ENCODE results near the gene IL37.

Gene IL37, protein sequence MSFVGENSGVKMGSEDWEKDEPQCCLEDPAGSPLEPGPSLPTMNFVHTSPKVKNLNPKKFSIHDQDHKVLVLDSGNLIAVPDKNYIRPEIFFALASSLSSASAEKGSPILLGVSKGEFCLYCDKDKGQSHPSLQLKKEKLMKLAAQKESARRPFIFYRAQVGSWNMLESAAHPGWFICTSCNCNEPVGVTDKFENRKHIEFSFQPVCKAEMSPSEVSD

DNA sequence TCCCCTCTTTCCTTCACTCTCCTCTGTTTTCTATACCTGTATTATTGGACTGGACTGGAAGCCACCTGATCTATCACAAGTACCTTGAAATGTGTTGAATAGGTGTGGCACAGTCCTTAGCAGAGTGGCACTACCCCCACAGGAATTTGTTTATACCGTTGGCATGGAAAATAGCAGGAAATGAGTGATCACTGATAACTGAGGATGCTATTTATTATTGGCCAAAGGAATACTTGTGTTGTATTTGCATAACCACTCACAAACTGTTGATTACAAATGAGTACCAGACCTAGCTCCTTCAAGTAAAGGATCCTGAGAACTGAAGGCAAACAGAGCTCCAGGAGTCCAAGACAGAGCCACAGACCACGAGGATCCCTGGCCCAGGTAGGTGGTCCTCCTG, at the start of gene IL37:
IL37 (plus strand) TSS at position 301 of the 400 bp plus-strand sequence. CDS start 1,848 bp downstream, outside the sequence.
- no peak for DNase-seq (ENCODE audit: low read depth)
- TF ChIP-seq, protein P1, sequence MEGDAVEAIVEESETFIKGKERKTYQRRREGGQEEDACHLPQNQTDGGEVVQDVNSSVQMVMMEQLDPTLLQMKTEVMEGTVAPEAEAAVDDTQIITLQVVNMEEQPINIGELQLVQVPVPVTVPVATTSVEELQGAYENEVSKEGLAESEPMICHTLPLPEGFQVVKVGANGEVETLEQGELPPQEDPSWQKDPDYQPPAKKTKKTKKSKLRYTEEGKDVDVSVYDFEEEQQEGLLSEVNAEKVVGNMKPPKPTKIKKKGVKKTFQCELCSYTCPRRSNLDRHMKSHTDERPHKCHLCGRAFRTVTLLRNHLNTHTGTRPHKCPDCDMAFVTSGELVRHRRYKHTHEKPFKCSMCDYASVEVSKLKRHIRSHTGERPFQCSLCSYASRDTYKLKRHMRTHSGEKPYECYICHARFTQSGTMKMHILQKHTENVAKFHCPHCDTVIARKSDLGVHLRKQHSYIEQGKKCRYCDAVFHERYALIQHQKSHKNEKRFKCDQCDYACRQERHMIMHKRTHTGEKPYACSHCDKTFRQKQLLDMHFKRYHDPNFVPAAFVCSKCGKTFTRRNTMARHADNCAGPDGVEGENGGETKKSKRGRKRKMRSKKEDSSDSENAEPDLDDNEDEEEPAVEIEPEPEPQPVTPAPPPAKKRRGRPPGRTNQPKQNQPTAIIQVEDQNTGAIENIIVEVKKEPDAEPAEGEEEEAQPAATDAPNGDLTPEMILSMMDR (conservative IDR thresholded peaks at IDR 0.05; ENCODE audit: low read depth, low read length) = no peak
- no peak within 1 kb of the TSS for H3K4me3 ChIP-seq (ENCODE audit: low read length)

DNA sequence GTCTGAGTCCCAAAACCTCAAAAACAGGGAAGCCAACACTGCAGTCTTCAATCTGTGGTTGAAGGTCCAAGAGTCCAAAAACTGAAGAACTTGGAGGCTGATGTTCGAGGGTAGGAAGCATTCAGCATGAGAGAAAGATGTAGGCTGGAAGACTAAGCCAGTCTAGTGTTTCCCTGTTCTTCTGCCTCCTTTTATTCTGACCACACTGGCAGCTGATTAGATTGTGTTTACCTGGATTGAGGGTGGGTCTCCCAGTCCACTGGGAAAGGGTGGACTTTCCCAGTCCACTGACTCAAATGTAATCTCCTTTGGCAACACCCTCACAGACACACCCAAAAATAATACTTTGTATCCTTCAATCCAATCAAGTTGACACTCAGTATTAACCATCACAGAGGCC, 46.9 kb upstream of the IL37 start:
- no peak overlapping the region for H3K4me3 ChIP-seq (ENCODE audit: low read length)
- no peak for DNase-seq (ENCODE audit: low read depth)
- TF ChIP-seq, protein P1 (conservative IDR thresholded peaks at IDR 0.05; ENCODE audit: low read depth, low read length) = no peak

DNA sequence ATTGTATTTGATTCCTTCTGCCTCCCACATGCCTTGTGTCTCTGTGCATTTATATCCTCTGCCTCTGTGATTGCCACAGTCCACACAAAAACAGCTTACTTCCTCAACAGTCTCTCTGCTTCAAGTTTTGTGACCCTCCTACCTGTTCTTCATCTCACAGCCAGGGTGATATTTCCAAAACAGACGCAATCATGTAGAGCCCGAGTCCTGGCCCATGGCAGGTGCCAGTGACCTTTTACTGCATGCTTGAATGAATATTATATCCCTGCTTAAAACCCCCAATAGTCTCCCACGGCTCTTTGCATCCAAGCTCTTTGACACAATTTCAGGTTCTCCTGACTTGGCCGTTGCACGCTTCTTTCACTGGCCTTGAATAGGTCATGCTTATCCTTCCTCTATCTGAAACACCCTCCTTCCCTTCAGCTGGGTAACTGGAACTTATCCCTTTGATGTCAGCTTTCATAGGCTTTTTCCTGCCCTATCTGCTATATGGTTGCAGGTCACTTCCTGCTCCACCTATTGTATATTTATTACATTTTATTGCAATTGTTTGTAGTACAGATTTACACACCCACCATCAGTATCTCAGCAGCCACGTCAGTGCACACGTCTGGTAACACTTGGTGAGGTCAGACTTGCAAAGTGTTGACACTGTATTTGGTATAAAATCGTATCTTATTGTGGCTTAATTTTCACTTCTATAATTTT, 44.7 kb upstream of the IL37 start:
- H3K4me3 ChIP-seq (ENCODE audit: low read length) = no peak overlapping the region
- DNase-seq (ENCODE audit: low read depth) = no peak
- TF ChIP-seq, protein P1 (conservative IDR thresholded peaks at IDR 0.05; ENCODE audit: low read depth, low read length) = no peak

DNA sequence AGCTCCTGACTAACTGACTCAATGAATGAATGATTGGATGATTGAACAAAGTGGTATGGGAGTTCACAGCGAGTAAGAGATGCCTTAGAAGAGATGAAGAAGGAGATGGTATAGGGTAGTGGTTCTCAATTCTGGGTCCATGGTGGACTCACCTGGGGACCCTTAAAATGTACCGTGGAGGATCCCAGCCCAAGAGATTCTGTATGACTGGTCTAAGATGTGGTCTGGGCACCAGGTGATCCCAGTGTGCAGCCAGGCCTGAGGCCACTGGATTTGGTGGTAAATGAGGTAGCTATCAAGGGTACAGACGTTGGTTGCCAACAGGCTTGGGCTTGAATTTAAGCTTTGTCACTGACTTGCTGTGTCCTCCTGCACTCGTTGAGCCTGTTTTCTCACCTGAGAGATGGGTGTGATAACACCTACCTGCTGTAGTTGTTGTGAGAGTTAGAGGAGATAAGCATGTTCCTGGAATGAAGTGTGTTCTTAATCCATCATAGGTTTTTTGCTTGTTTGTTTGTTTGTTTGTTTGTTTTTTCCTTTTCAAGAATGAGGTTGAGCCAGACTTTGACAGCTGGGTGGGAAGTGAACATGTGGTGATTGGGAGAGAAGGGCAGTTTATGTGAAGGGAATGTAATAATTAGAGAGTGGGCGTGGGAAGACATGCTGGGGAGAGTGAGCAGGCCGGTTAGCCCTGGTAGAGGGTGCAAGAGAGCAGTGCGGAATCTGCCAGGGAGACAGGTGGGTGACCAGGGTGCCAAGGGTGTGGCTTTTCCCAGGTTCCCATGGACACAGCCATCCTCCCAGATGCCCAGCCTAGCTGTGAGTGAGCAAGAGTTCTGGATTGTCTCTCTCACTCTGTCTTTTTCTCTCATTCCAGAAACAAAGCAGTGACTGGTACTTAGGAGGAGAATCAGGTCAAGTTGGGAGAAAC, 43.0 kb upstream of the IL37 start:
- no peak for DNase-seq (ENCODE audit: low read depth)
- no peak overlapping the region for H3K4me3 ChIP-seq (ENCODE audit: low read length)
- TF ChIP-seq, protein P1 (conservative IDR thresholded peaks at IDR 0.05; ENCODE audit: low read depth, low read length) = no peak

DNA sequence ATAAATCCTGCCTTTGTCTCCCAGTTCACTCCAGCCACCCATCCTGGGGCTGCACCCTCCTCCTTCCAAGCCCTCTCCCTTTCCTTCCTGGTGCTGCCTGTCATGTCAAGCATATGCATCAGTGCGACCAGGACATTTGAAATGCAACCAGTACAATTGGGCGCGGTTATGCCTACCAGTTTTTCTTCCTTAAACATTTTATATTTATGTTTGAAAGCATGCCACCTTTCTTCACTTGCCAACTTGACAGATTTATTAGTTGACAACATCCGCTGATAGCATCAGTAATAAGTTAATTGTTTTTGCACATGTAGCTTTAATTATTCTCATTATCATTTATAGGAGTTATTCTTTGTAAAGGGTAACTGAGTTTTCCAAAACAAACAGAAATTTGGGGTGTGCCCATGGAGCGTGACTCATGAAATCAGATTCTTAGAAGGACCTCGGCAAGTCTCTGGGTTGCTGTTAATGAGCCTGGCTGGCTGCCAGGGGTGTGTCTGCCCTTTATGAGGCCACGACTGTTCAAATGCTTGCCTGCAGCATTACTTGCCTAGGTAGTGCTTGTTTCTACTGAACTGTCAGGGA, 41.6 kb upstream of the IL37 start:
- H3K4me3 ChIP-seq (ENCODE audit: low read length) = no peak overlapping the region
- DNase-seq (ENCODE audit: low read depth) = peak; percentile 72
- TF ChIP-seq, protein P1 (conservative IDR thresholded peaks at IDR 0.05; ENCODE audit: low read depth, low read length) = no peak

DNA sequence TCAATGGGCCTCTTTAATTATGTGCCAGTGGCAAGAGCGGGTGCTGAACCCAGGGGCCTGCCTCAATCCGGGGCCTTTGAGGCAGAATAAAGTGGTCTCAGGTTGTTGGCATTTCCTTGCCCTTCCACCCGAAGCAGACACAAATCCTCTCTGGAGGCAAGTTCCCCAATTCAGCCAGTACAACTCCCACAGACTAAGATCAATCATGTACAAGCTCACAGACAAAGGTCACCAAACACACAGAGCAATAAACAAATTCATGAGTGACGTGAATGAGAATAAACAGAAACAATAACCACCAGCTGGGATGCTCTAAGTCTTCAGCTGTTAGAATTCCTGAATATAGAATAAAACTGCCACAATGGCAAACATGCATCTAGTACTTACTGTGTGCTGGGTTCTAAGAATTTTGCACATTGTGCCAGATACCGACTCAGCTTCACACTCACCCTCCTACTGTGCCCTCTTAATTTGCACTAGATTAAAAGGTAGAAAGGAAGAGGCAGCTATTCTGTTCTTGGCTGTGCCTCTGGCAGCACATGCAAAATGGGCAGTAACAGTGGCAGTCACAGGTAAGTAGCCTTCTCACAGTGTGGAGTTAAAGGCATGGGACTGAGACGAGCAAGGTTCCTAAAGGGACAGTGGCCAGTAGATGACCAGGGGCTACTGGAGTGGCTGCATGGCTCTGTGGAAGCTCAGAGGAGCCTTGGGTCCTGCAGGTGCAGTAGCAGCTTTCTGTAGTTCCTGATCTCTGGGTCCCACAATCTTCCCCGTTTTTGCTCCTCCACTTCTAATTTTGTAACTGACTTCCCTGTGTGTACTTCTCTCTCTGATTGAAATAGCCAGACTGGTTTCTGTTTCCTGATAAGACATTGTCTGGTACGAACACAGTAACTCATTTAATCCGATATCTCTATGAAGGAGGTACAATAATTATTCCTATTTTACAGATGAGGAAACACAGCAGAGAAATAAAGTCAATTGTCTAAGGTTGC, 39.8 kb upstream of the IL37 start:
- H3K4me3 ChIP-seq (ENCODE audit: low read length) = no peak overlapping the region
- DNase-seq (ENCODE audit: low read depth) = no peak
- TF ChIP-seq, protein P1 (conservative IDR thresholded peaks at IDR 0.05; ENCODE audit: low read depth, low read length) = no peak

Measured in retinal pigment epithelial cell (primary cell).